K562 (cell line): ENCODE measurements around the gene AKAIN1. TPM values are rescaled to one million over a fixed set of nuclear protein-coding genes. Genes with fewer than 3 reads are reported as not detected.

Source experiments
- ATAC-seq: fragments of 200-7000 bp; cut with Tn5 transposase; 3 replicates; pipeline ENCODE4 v1.9.1; 2020; ENCODE audit warnings: moderate library complexity
- BruUV-seq: library from RNA; stranded (reverse); fragments of 400-500 nt; replicated peaks from 2 replicates; lab custom pipeline; 2021; lab: Mats Ljungman, UMichigan
- CTCF ChIA-PET: fragments of 300-600 bp; formaldehyde crosslinking; extraction: SDS; loops from one replicate; lab custom pipeline; 2021; ENCODE audit warnings: low intra/inter-chr PET ratio; lab: Yijun Ruan, JAX
- POLR2A ChIA-PET: fragments of 300-600, 350-650 bp; sonication (Branson Sonifier 250); formaldehyde crosslinking; extraction: SDS; loops from one replicate; lab custom pipeline; 2021; ENCODE audit warnings: antibody characterized with exemption, inconsistent platforms; lab: Yijun Ruan, JAX
- DNase-seq, 4 experiments: peaks; one replicate each; pipeline versions ENCODE4 v3.0.0 to v3.0.0-alpha.2; 2011 to 2018; ENCODE audit warnings: low spot score in 3 of 4, mixed read lengths in 3 of 4; ENCODE audit errors: extremely low read depth in 1 of 4
- FAIRE-seq: peaks from 2 replicates; lab custom pipeline; 2011; peaks lifted over from hg19 to GRCh38; lab: Jason Lieb, UNC
- H2AFZ ChIP-seq: 2 replicates; pipeline ENCODE4 v1.6.0; 2011; ENCODE audit warnings: low read depth, low read length, control low read depth, inconsistent platforms
- H3K27ac ChIP-seq: fragments of 200-600 bp; 3 replicates; pipeline ENCODE4 v1.8.0; 2011; ENCODE audit warnings: low read depth, mild to moderate bottlenecking, control low read depth, inconsistent platforms, low read length, moderate library complexity, mixed read lengths; ENCODE audit errors: extremely low read depth
- H3K27me3 ChIP-seq, 2 experiments: fragments of 300-600 bp in 1 of 2; 2 replicates in 1 of 2; 3 replicates in 1 of 2; pipeline versions ENCODE4 v1.6.0 to v1.8.0; 2011; ENCODE audit warnings: inconsistent platforms in 2 of 2, low read length in 2 of 2, mild to moderate bottlenecking in 1 of 2, mixed read lengths in 1 of 2, moderate library complexity in 1 of 2; ENCODE audit not compliant: control insufficient read depth in 2 of 2, insufficient read depth in 2 of 2
- H3K36me3 ChIP-seq: fragments of 300-600 bp; 3 replicates; pipeline ENCODE4 v1.8.0; 2011; ENCODE audit warnings: mild to moderate bottlenecking, low read length, inconsistent platforms; ENCODE audit not compliant: control insufficient read depth, insufficient read depth
- H3K4me1 ChIP-seq, 2 experiments: fragments of 200-600 bp in 1 of 2; replicated peaks in 1 of 2; 2 replicates in 1 of 2; 3 replicates in 1 of 2; pipeline versions ENCODE4 v1.5.1 to v1.8.0; 2011; ENCODE audit warnings: inconsistent platforms in 2 of 2, low read length in 2 of 2, mild to moderate bottlenecking in 1 of 2, mixed read lengths in 1 of 2, moderate library complexity in 1 of 2; ENCODE audit not compliant: control insufficient read depth in 2 of 2, insufficient read depth in 2 of 2
- H3K4me2 ChIP-seq: 2 replicates; pipeline ENCODE4 v1.6.1; 2011; ENCODE audit warnings: low read length, control low read depth, inconsistent platforms, mixed read lengths; ENCODE audit not compliant: insufficient read depth
- H3K4me3 ChIP-seq: fragments of 200-600 bp; sonication (generic), shearing (Covaris generic); 2 replicates; pipeline ENCODE4 v1.5.1; 2016; ENCODE audit warnings: control low read depth, inconsistent platforms
- H3K79me2 ChIP-seq: fragments of 200-600 bp; 3 replicates; pipeline ENCODE4 v1.8.0; 2011; ENCODE audit warnings: low read length, inconsistent platforms; ENCODE audit not compliant: control insufficient read depth, insufficient read depth
- H3K9ac ChIP-seq, 2 experiments: 2 replicates each; pipeline versions ENCODE4 v1.6.0 to v1.6.1; 2011; ENCODE audit warnings: low read depth in 2 of 2, low read length in 2 of 2, control low read depth in 1 of 2, inconsistent platforms in 1 of 2, mild to moderate bottlenecking in 1 of 2, mixed read lengths in 1 of 2; ENCODE audit not compliant: insufficient read depth in 1 of 2
- H3K9me1 ChIP-seq: one replicate; pipeline ENCODE4 v1.6.0; 2011; ENCODE audit warnings: inconsistent platforms, mild to moderate bottlenecking, low read length, moderate library complexity; ENCODE audit not compliant: control insufficient read depth, insufficient read depth
- H3K9me3 ChIP-seq: replicated peaks from 2 replicates; pipeline ENCODE4 v1.5.1; 2011; ENCODE audit warnings: low read depth, low read length, inconsistent platforms; ENCODE audit not compliant: control insufficient read depth, insufficient read depth
- H4K20me1 ChIP-seq: replicated peaks from 2 replicates; pipeline ENCODE4 v1.6.1; 2011; ENCODE audit warnings: low read length, inconsistent platforms, mixed read lengths; ENCODE audit not compliant: control insufficient read depth, insufficient read depth
- NCOA2 ChIP-seq, 2 experiments: fragments of 450-650 bp; IDR thresholded peaks; 2 replicates each; pipeline ENCODE4 v1.6.1; 2018; ENCODE audit warnings: mild to moderate bottlenecking in 2 of 2, moderate library complexity in 1 of 2; ENCODE audit not compliant: partially characterized antibody in 2 of 2
- PHF20 ChIP-seq: fragments of 450-650 bp; IDR thresholded peaks from 2 replicates; pipeline ENCODE4 v1.6.1; 2018; ENCODE audit not compliant: partially characterized antibody
- ZBTB11 ChIP-seq, 3 experiments: fragments of 200-800 bp in 1 of 3; fragments of 250-450 bp in 1 of 3; fragments of 450-650 bp in 1 of 3; sonication (Bioruptor Pico) in 1 of 3; sonication (Bioruptor generic) in 1 of 3; formaldehyde crosslinking in 1 of 3; IDR thresholded peaks; 2 replicates each; pipeline versions ENCODE4 v1.6.1 to v1.8.0; 2016 to 2022; ENCODE audit warnings: mild to moderate bottlenecking in 2 of 3, missing genetic modification characterization in 2 of 3, missing compliant biosample characterization in 1 of 3, moderate library complexity in 1 of 3
- ZBTB7A ChIP-seq: IDR thresholded peaks from 2 replicates; pipeline ENCODE4 v1.6.1; 2011; ENCODE audit warnings: low read depth, mild to moderate bottlenecking, low read length, moderate library complexity, borderline replicate concordance; ENCODE audit not compliant: control insufficient read depth
- WGBS: fragments of 100-300 bp; shearing (Covaris generic); methylation state at CpG from one replicate; pipeline ENCODE4 v1.1.6; 2016; ENCODE audit warnings: low coverage, mixed read lengths; ENCODE audit not compliant: insufficient coverage; ENCODE audit errors: missing lambda C conversion rate; 5-methylcytosine and 5-hydroxymethylcytosine counted together
- in situ Hi-C: fragments of 300-500 bp; cut with MboI; formaldehyde crosslinking; loops from 4 replicates; pipeline ENCODE4 v1.15.0; 2018; ENCODE audit warnings: inconsistent platforms, mixed read lengths
- intact Hi-C: fragments of 100-400 bp; cut with micrococcal nuclease; formaldehyde crosslinking; loops from 2 replicates; pipeline ENCODE4 v1.14.2; 2022
- polyA plus RNA-seq, 8 experiments: library from polyadenylated mRNA; depleted of rRNA in 4 of 8; stranded (reverse) in 5 of 8; unstranded in 3 of 8; fragments of >200 nt; fragmentation: Nextera tagmentation in 2 of 8; fragmentation: Illumina TruSeq in 1 of 8; extraction: Ambion mirVana in 2 of 8; extraction: Trizol in 1 of 8; gene quantifications; 2 replicates each; pipeline versions ENCODE4 v1.2.1 to v1.2.3, GENCODE V29; 2011 to 2014; ENCODE audit warnings: inconsistent platforms in 1 of 8, missing spikeins in 1 of 8
- total RNA-seq, 7 experiments: library from RNA; depleted of rRNA in 6 of 7; stranded (reverse); fragments of >200 nt in 6 of 7; fragmentation: Illumina TruSeq in 2 of 7; extraction: Trizol in 2 of 7; gene quantifications; 2 replicates each; pipeline versions ENCODE4 v1.2.1 to v1.2.3, GENCODE V29; 2011 to 2021; ENCODE audit warnings: low replicate concordance in 1 of 7

The AKAIN1 gene
- total and polyA plus RNA-seq, 9 of the 15 experiments (the other 6 are each of a cell fraction or from before 2014, with no cell fraction given): not detected

GRCh38 chr18:5178519-5178918, 18.5 kb downstream of the AKAIN1 start:
- H3K9me1 ChIP-seq: no peaks in the 10 kb centered on the region
- H3K9me3 ChIP-seq: no peaks in the 10 kb centered on the region
- no peak overlapping the region for H3K27ac ChIP-seq
- DNase-seq (no peak), FAIRE-seq (no peak), ATAC-seq (no peak)
- no peak overlapping the region for H2AFZ ChIP-seq
- no peak overlapping the region for H3K9ac ChIP-seq
- POLR2A ChIA-PET: no interaction called here
- H3K27me3 ChIP-seq: no peaks in the 10 kb centered on the region
- H3K4me2 ChIP-seq: no peak overlapping the region
- intact Hi-C loops: no loop called here
- WGBS: 0% methylated on average over 1 of the region's 1 CpG
- no TSS peak for BruUV-seq
- no peaks in the 10 kb centered on the region for H3K36me3 ChIP-seq
- H3K4me1 ChIP-seq: no peaks in the 10 kb centered on the region
- CTCF ChIA-PET: no interaction called here
- no peaks in the 10 kb centered on the region for H4K20me1 ChIP-seq
- no peak overlapping the region for H3K4me3 ChIP-seq
- no peak for TF ChIP-seq PHF20
- TF ChIP-seq ZBTB7A: no peak
- TF ChIP-seq ZBTB11 (CRISPR knock-in tag; IDR thresholded peaks at IDR 0.05): no peak
- no peak for TF ChIP-seq NCOA2 (IDR thresholded peaks at IDR 0.05; ENCODE audit: partially characterized antibody in 2 of 2)
- TF ChIP-seq, all 486 proteins: peak for 0
- no peaks in the 10 kb centered on the region for H3K79me2 ChIP-seq
- in situ Hi-C loops: no loop called here
